GM19023 (cell line): ENCODE data around the gene CD82.

Source experiments
- ATAC-seq: cut with Tn5 transposase; IDR thresholded peaks from one replicate; pipeline ENCODE4 v1.9.1; 2021; ENCODE audit warnings: mild to moderate bottlenecking, moderate library complexity; ENCODE audit not compliant: unreplicated experiment

Gene CD82, protein sequence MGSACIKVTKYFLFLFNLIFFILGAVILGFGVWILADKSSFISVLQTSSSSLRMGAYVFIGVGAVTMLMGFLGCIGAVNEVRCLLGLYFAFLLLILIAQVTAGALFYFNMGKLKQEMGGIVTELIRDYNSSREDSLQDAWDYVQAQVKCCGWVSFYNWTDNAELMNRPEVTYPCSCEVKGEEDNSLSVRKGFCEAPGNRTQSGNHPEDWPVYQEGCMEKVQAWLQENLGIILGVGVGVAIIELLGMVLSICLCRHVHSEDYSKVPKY

GRCh38 chr11:44565211-44565952, at the start of gene CD82:
TSS of gene CD82 (plus strand) at chr11:44565663. CDS start at chr11:44594663, 29,000 bp downstream.
- peak; percentile 75 for ATAC-seq

DNA sequence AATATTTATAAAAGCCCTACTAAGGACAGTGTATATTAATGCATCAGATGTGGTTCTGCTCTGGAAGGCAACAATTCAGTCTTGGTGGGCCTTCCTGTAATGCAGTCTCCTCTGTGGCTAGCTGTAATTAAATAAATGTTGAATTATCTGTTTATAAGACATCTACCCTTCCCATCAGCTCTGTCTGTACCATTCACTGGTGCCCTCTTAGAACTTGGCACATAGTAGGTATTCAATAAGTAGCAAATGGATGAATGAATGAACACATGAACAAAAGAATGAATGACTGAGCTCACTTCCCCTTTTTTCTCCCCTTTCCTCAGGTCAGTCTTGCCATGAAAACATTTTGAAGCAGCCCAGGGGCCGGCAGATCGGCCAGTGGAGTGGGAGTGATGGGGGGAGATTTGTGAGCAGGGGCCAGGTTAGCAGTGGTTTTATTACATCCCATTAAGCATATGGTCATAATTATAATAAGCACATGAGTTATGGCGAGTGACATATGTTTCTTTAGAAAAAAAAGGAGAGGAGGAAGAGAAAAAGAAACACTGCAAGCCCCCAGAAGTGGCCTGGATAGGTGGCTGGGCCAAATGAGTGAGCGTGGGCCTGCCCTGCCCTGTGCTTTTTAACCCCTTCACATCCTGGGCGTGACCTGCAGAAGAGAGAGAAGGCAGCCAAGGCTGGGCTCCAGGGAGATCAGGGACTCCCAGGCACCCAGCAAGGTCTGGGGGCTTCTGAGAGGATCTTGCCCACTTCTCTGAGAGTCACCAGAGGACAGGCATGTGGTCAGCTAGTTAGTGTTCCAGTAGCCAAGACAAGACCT, 48.6 kb upstream of the CD82 start:
- ATAC-seq = no peak

GRCh38 chr11:44517541-44517940, 47.9 kb upstream of the CD82 start:
- no peak for ATAC-seq

DNA sequence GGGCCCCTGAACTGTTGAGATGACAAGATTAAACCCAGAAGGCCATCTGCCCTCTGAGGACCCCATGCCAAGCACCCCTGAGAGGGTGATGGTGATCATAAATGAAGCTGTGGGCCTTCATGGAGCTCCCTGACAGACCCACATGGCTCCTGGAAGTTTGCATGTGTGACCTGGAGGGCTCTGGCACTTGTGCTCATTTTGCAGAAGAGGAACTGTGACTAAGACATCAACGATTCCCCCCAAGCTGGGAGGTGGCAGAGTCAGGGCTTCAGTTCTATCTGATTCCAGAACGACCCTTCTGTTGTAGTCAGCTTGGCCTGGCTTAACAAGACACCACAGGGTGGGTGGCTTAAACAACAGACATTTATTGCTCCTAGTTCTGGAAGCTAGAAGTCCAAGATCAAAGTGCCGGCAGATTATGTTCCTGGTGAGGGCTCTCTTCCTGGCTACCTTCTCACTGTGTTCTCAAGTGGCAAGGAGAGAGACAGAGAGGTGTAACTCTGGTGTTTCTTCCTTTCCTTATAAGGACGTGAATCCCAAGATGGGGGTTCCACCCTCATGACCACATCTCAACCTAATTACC, 46.4 kb upstream of the CD82 start:
- no peak for ATAC-seq

- ATAC-seq = no peak
Observed at GRCh38 chr11:44519989-44520737, 45.3 kb upstream of the CD82 start.

DNA sequence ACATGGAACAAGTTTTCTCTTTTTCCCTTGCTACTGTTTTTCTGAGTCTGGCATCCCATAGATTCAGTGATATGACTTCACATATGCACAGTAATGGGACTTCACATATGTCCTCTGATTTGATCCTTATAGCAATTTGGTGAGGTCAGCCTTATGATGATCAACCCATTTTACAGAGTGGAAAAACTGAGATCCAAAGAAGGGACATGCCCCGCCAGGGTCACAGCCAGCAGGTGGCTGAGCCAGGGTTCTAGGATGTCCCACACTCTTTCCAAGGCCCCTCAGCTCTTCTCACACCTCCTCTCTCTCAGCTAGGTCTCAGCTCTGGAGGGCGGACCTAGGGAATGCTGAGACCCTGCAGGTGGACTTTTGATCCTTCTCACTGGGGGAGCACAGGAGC, 44.3 kb upstream of the CD82 start:
- ATAC-seq = no peak

GRCh38 chr11:44522294-44522693, 43.2 kb upstream of the CD82 start:
- no peak for ATAC-seq

DNA sequence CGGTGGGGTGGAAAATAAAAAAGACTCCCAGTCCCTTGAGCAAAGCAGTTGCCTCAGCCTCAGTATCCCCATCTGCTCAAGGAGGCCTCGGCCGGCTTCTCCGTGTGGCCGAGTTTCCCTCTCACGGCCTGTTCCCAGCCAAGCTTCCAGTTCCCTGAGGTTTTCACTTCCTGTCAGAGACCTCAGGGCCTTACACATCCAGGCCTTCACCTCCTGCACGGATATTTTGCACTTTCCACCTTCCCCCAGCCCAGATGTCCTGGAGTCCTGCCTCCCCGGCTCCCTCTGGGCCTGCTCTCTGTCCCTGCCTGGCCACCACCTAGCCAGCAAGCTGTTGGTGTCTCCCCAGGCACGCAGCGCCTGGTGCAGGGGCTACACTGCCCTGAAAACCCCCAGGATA, 41.1 kb upstream of the CD82 start:
- no peak for ATAC-seq

GRCh38 chr11:44524751-44525201, 40.7 kb upstream of the CD82 start:
- ATAC-seq = no peak

- no peak for ATAC-seq
Observed at GRCh38 chr11:44525473-44526252, 39.8 kb upstream of the CD82 start.

- ATAC-seq = no peak
Observed at GRCh38 chr11:44526438-44526837, 39.0 kb upstream of the CD82 start.

DNA sequence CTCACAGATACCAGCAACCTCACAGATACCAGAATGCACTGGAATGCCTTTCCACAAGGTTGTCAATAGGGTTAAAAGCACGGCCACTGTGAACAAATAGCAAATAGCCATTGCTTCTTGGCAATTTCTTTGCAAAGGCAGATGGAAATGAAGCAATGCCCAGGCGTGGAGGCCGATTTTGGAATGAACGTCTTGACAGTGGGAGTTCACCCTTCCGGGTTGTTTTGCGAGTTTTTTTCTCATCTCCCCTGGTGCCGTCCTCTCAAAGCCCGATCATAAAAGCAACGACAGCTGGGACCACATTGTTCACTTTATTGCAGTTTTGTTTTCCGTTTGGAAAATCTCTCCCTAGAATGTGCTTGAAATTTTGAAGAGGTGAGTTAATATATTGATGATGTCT, 38.0 kb upstream of the CD82 start:
- ATAC-seq = no peak

DNA sequence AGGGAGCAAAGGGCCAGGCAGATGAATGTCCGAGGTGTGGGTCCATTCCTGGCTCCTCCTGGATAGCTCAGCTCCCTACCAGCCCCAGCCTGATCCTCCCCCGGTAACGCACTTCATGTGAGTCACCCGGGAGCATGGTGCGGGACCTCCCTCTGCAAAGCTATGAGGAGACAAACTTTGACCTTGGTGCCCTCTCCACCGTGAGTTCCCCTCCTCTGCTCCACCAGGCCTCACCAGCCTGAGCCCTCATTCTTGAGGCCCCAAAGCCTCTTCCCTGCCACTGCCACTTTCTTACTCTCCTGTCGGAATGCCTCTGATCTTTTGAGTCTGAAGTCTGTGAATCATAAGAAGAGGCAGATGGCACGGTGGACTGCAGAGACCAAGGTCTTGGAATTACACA, 37.4 kb upstream of the CD82 start:
- no peak for ATAC-seq

DNA sequence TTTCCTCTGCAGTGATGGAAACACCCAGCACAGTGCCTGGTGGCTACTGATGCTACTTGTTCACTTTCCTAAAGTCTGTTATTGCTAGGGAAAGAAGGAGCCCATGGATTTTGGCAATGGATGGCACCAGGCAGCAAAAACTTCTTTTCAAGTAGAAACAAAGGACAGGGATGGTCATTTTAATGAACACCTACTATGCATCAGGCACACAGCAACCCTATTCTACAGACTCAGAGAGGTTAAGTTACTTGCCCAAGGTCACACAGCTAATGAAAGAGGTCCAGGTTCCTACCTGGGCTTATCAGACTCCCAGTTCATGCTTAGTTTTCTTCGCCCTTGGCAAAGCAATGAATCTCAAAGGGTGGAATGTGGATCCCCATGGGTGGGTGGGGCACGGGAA, 36.9 kb upstream of the CD82 start:
- ATAC-seq = no peak

DNA sequence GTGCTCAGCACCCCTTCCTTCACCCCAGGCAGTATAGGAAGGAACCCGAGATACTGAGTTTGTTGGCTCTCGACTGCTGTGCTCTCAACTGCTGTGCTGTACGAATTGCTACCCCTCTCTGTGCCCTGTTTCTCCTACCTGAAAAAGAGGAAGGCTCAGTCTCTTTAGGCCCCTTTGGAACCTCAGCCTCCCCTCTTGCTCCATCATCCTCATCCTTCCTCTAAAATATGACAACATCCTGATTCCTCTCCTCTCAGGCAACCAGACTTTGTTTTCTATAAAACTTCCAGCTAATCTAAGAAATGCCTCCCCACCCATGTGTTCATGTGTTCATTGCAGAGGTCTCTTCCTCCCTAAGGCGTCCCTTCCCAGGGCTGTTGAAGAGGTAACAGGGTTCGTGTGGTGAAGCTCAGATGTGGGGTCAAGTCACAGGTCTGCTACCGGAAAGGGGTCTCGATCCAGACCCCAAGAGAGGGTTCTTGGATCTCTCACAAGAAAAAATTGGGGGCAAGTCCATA, 35.5 kb upstream of the CD82 start:
- no peak for ATAC-seq

DNA sequence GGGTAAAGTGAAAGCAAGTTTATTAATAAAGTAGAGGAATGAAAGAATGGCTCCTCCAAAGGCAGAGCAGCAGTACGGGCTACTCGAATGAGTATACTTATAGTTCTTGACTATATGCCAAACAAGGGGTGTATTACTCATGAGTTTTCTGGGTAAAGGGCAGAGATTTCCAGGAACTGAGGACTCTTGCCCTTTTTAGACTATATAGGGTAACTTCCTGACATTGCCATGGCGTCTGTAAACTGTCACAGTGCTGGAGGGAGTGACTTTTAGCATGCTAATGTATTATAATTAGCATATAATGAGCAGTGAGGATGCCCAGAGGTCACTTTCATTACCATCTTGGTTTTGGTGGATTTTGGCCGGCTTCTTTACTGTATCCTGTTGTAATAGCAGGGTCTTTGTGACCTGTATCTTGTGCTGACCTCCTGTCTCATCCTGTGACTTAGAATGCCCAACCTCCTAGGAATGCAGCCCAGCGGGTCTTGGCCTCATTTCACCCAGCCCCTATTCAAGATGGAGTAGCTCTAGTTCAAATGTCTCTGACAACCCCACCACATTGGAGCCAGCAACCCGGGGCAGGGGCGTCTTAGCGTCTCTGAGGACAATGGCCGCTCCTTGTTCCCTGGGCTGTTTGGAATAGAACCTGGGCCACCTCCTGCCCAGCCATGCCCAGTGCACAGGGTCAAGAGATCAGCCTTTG, 34.9 kb upstream of the CD82 start:
- no peak for ATAC-seq

DNA sequence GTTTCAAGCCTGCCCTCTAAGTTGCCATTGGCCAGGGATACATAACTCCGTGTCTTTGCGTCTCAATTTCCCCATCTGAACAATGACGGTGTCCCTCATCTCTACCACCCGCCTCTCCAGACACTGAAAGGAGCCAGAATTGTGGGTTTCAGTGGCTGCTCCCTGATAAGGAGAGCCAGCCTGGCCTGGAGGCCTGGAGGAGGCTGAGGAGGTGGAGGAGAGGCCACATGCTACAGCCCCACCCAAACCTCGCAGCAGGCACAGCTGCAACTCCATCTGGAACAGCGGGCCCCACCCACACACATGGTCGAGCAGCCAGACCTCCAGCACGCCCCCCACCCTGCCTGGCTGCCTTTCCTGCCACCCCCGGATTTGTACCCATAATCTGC, 34.4 kb upstream of the CD82 start:
- no peak for ATAC-seq

GRCh38 chr11:44531636-44532035, 33.8 kb upstream of the CD82 start:
- no peak for ATAC-seq

DNA sequence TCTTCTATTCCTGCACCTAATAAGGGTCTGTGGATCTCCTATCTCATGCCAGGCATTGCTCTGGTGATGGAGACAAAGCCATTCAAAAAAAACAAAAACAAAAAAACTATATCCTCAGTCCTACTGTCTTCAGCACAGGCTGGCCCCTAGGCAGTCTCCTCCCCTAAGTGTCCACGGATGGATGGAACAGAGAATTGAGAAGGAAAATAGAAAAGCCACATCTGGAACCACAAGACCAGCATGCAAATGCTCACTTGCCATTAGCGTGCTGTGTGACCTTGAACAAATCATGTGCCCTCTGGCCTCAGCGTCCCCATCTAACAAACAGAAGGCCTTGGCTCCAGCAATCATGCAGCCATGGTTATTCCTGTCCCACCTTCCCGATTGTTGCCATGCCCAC, 32.7 kb upstream of the CD82 start:
- ATAC-seq = no peak
